H1 (cell line): ENCODE measurements around the gene ZFP90. TPM values are rescaled to one million over a fixed set of nuclear protein-coding genes. Genes with fewer than 3 reads are reported as not detected.

Experiments
- CTCF ChIA-PET: fragments of 300-600 bp; sonication (Branson Sonifier 250); formaldehyde crosslinking; loops from one replicate; lab custom pipeline; 2021; ENCODE audit not compliant: partially characterized antibody; lab: Charles Lee
- POLR2A ChIA-PET: fragments of 300-600 bp; sonication (Branson Sonifier 250); formaldehyde crosslinking; loops from one replicate; lab custom pipeline; 2021; ENCODE audit warnings: inconsistent platforms; ENCODE audit not compliant: partially characterized antibody; lab: Charles Lee
- DNase-seq, 2 experiments: peaks; one replicate each; pipeline versions ENCODE4 v3.0.0 to v3.0.0-alpha.2; 2010 to 2022; ENCODE audit warnings: low spot score in 2 of 2, low read depth in 1 of 2, mixed read lengths in 1 of 2
- FAIRE-seq: peaks from 2 replicates; lab custom pipeline; 2011; peaks lifted over from hg19 to GRCh38; lab: Jason Lieb, UNC
- H2AFZ ChIP-seq: 2 replicates; pipeline ENCODE4 v1.8.1; 2012; ENCODE audit warnings: low read length, inconsistent platforms
- H2AK5ac ChIP-seq: 2 replicates; pipeline ENCODE4 v1.6.1; 2013; ENCODE audit warnings: low read depth, low read length
- H2BK120ac ChIP-seq: replicated peaks from 2 replicates; pipeline ENCODE3; 2013; ENCODE audit warnings: low read depth, low read length, inconsistent platforms
- H2BK12ac ChIP-seq: 2 replicates; pipeline ENCODE4 v1.6.1; 2013; ENCODE audit warnings: low read depth, low read length
- H2BK15ac ChIP-seq: 2 replicates; pipeline ENCODE4 v1.6.1; 2013; ENCODE audit warnings: low read length
- H2BK20ac ChIP-seq: 2 replicates; pipeline ENCODE4 v1.6.1; 2013; ENCODE audit warnings: low read length
- H2BK5ac ChIP-seq: 2 replicates; pipeline ENCODE4 v1.6.1; 2013; ENCODE audit warnings: low read depth, low read length
- H3K14ac ChIP-seq: 2 replicates; pipeline ENCODE4 v1.6.1; 2013; ENCODE audit warnings: inconsistent platforms; ENCODE audit not compliant: insufficient read length
- H3K18ac ChIP-seq: 2 replicates; pipeline ENCODE4 v1.6.1; 2013; ENCODE audit warnings: low read length; ENCODE audit errors: extremely low read depth
- H3K23ac ChIP-seq: 2 replicates; pipeline ENCODE4 v1.6.1; 2013; ENCODE audit warnings: inconsistent platforms; ENCODE audit not compliant: insufficient read length
- H3K23me2 ChIP-seq: 2 replicates; pipeline ENCODE4 v1.6.1; 2013; ENCODE audit warnings: low read depth, low read length
- H3K27ac ChIP-seq: 2 replicates; pipeline ENCODE4 v1.6.1; 2011; ENCODE audit warnings: low read depth, low read length, inconsistent platforms
- H3K27me3 ChIP-seq, 4 experiments: replicated peaks in 1 of 4; 1 replicate in 1 of 4; 2 replicates in 3 of 4; pipeline versions ENCODE4 v1.6.1 to v1.8.1; 2011 to 2013; ENCODE audit warnings: low read length in 3 of 4, mild to moderate bottlenecking in 3 of 4, inconsistent platforms in 2 of 4, mixed read lengths in 2 of 4, moderate library complexity in 1 of 4; ENCODE audit not compliant: control insufficient read depth in 3 of 4, insufficient read depth in 3 of 4; ENCODE audit errors: extremely low read depth in 1 of 4
- H3K36me3 ChIP-seq, 4 experiments: 2 replicates each; pipeline versions ENCODE4 v1.6.1 to v1.8.1; 2011 to 2013; ENCODE audit warnings: mild to moderate bottlenecking in 4 of 4, low read length in 3 of 4, moderate library complexity in 2 of 4, control low read depth in 1 of 4, inconsistent platforms in 1 of 4; ENCODE audit not compliant: insufficient read depth in 4 of 4, control insufficient read depth in 2 of 4
- H3K4ac ChIP-seq: replicated peaks from 2 replicates; pipeline ENCODE3; 2013; ENCODE audit warnings: low read length, low read depth, mixed read lengths, inconsistent platforms; ENCODE audit not compliant: insufficient read length
- H3K4me1 ChIP-seq, 4 experiments: replicated peaks in 1 of 4; 1 replicate in 1 of 4; 2 replicates in 3 of 4; pipeline versions ENCODE4 v1.6.1 to v1.8.1; 2011 to 2013; ENCODE audit warnings: low read length in 3 of 4, inconsistent platforms in 2 of 4, mixed read lengths in 1 of 4; ENCODE audit not compliant: insufficient read depth in 4 of 4, control insufficient read depth in 3 of 4
- H3K4me2 ChIP-seq, 2 experiments: 2 replicates each; pipeline versions ENCODE4 v1.6.1 to v1.8.1; 2011 to 2013; ENCODE audit warnings: low read depth in 2 of 2, low read length in 2 of 2, control low read depth in 1 of 2, inconsistent platforms in 1 of 2, mild to moderate bottlenecking in 1 of 2; ENCODE audit not compliant: insufficient read depth in 1 of 2
- H3K4me3 ChIP-seq, 4 experiments: fragments of 200-600, 300-600 bp in 1 of 4; sonication (generic), shearing (Covaris generic), sonication (Bioruptor Twin) in 1 of 4; 2 replicates each; pipeline versions ENCODE4 v1.5.1 to v1.8.1; 2011 to 2016; ENCODE audit warnings: low read length in 4 of 4, low read depth in 3 of 4, control low read depth in 2 of 4, inconsistent platforms in 2 of 4, mild to moderate bottlenecking in 2 of 4, mixed read lengths in 1 of 4, moderate library complexity in 1 of 4; ENCODE audit not compliant: insufficient read depth in 2 of 4; ENCODE audit errors: extremely low read depth in 1 of 4
- H3K56ac ChIP-seq: replicated peaks from 2 replicates; pipeline ENCODE3; 2013; ENCODE audit warnings: low read depth, mild to moderate bottlenecking, mixed read lengths, low read length, inconsistent platforms; ENCODE audit not compliant: insufficient read length
- H3K79me1 ChIP-seq: 2 replicates; pipeline ENCODE4 v1.6.1; 2013; ENCODE audit warnings: low read depth, low read length, control low read depth
- H3K79me2 ChIP-seq, 2 experiments: 2 replicates each; pipeline versions ENCODE4 v1.6.1 to v1.8.1; 2012 to 2013; ENCODE audit warnings: low read length in 2 of 2, mild to moderate bottlenecking in 2 of 2, inconsistent platforms in 1 of 2; ENCODE audit not compliant: insufficient read depth in 2 of 2, control insufficient read depth in 1 of 2
- H3K9ac ChIP-seq, 4 experiments: replicated peaks in 1 of 4; 1 replicate in 1 of 4; 2 replicates in 3 of 4; pipeline versions ENCODE4 v1.6.1 to v1.8.1; 2011 to 2013; ENCODE audit warnings: low read depth in 3 of 4, low read length in 3 of 4, control low read depth in 2 of 4, mild to moderate bottlenecking in 2 of 4, moderate library complexity in 2 of 4, inconsistent platforms in 1 of 4; ENCODE audit errors: extremely low read depth in 1 of 4
- H3K9me3 ChIP-seq, 2 experiments: 2 replicates each; pipeline versions ENCODE4 v1.6.1 to v1.8.1; 2012 to 2013; ENCODE audit warnings: mild to moderate bottlenecking in 2 of 2, moderate library complexity in 2 of 2, control low read depth in 1 of 2, inconsistent platforms in 1 of 2, low read depth in 1 of 2, low read length in 1 of 2, mixed read lengths in 1 of 2; ENCODE audit not compliant: insufficient read depth in 2 of 2
- H4K20me1 ChIP-seq, 2 experiments: replicated peaks in 1 of 2; 2 replicates each; pipeline versions ENCODE3 to v1.8.1; 2011 to 2013; ENCODE audit warnings: inconsistent platforms in 2 of 2, low read length in 2 of 2, mild to moderate bottlenecking in 1 of 2; ENCODE audit not compliant: insufficient read depth in 2 of 2, control insufficient read depth in 1 of 2
- H4K5ac ChIP-seq: 2 replicates; pipeline ENCODE4 v1.6.1; 2013; ENCODE audit warnings: low read length, low read depth, mixed read lengths, inconsistent platforms; ENCODE audit not compliant: insufficient read length
- H4K8ac ChIP-seq: 2 replicates; pipeline ENCODE4 v1.8.0; 2013; ENCODE audit warnings: mild to moderate bottlenecking, moderate library complexity, low read length, inconsistent platforms; ENCODE audit not compliant: insufficient read depth; ENCODE audit errors: extremely low read depth
- H4K91ac ChIP-seq: replicated peaks from 2 replicates; pipeline ENCODE3; 2013; ENCODE audit warnings: low read length, mixed read lengths, inconsistent platforms; ENCODE audit not compliant: insufficient read length
- FOSL1 ChIP-seq: IDR thresholded peaks from 2 replicates; pipeline ENCODE4 v1.6.1; 2011; ENCODE audit warnings: mild to moderate bottlenecking, low read depth, low read length, moderate library complexity; ENCODE audit not compliant: insufficient read depth
- USF2 ChIP-seq: IDR thresholded peaks from 2 replicates; pipeline ENCODE4 v1.6.1; 2011; ENCODE audit warnings: low read length, improper control_type of control experiment
- WGBS, 2 experiments: shearing (Covaris generic) in 1 of 2; methylation state at CpG; one replicate each; pipeline versions ENCODE4 v1.1.6 to v1.1.7; 2013 to 2015; ENCODE audit warnings: low lambda C conversion rate in 2 of 2, mixed read lengths in 2 of 2, inconsistent platforms in 1 of 2, low coverage in 1 of 2, missing lambda C conversion rate in 1 of 2; ENCODE audit not compliant: insufficient replicate concordance in 2 of 2, insufficient coverage in 1 of 2, insufficient read length in 1 of 2; ENCODE audit errors: extremely low coverage in 1 of 2, missing lambda C conversion rate in 1 of 2; 5-methylcytosine and 5-hydroxymethylcytosine counted together
- polyA plus RNA-seq, 7 experiments: library from polyadenylated mRNA; depleted of rRNA in 3 of 7; stranded (reverse) in 5 of 7; unstranded in 2 of 7; fragments of >200 nt in 5 of 7; fragments of 200-250 nt in 2 of 7; gene quantifications; 1 replicate in 5 of 7; 2 replicates in 1 of 7; 4 replicates in 1 of 7; pipeline versions ENCODE4 v1.2.1 to v1.2.3, GENCODE V29; 2011 to 2013; ENCODE audit warnings: missing spikeins in 2 of 7, mixed read lengths in 2 of 7
- total RNA-seq: library from RNA; stranded (reverse); fragmentation: NEBNext Ultra II Directional; extraction: Animal tissue kit (Norgen Biotek cat#: 25700); gene quantifications from 2 replicates; pipeline ENCODE4 v1.2.1, GENCODE V29; 2021

Gene ZFP90
- total and polyA plus RNA-seq, 2 of the 8 experiments (the other 6 are each of a cell fraction or from before 2014, with no cell fraction given): 10.3 to 19.1 TPM

GRCh38 chr16:68490358-68490757, 48.7 kb upstream of the ZFP90 start:
- Histone ChIP-seq H3K9ac (no peak overlapping the region), H3K79me1 (no peaks in the 10 kb centered on the region)
- FAIRE-seq: no peak
- TF ChIP-seq USF2 (no peak), FOSL1 (no peak)

More at GRCh38 chr16:68490358-68490757, 48.7 kb upstream of the ZFP90 start:
- Histone ChIP-seq H4K5ac (no peak overlapping the region), H2AK5ac (no peak overlapping the region), H3K4me3 (no peak overlapping the region), H3K4me1 (peaks cover 6 to 14% (median 10%) of the 10 kb centered on the region in 4 experiments), H3K27ac (no peak overlapping the region), H4K8ac (0 out of 2 replicates have a peak overlapping the region, but pooled peaks have one; percentile 46), H4K20me1 (no peaks in the 10 kb centered on the region), H3K56ac (no peak overlapping the region), H2BK120ac (no peak overlapping the region), H3K23ac (no peak overlapping the region), H2BK12ac (no peak overlapping the region), H2BK20ac (no peak overlapping the region), H3K79me2 (no peaks in the 10 kb centered on the region), H3K23me2 (no peaks in the 10 kb centered on the region; the same call in 1 of the 2 replicates), H3K14ac (no peak overlapping the region), H3K4me2 (no peak overlapping the region; a peak in 1 of 4 replicates), H2AFZ (no peak overlapping the region), H4K91ac (no peak overlapping the region), H3K18ac (no peak overlapping the region), H3K4ac (no peak overlapping the region), H3K9me3 (peaks cover 0 to 4% of the 10 kb centered on the region in 2 experiments; a peak in 1 of 4 replicates), H3K36me3 (no peaks in the 10 kb centered on the region), H2BK15ac (no peak overlapping the region), H3K27me3 (no peaks in the 10 kb centered on the region), H2BK5ac (no peak overlapping the region)
- ChIA-PET POLR2A (interaction anchor here (1.3 kb wide), 1 partner anchor 10 kb away, joined by 3 read pairs; no protein-coding TSS in a partner anchor), CTCF (interaction anchor here (1.1 to 1.7 kb wide), 4 partner anchors 10 to 126 kb away, joined by 3 to 7 read pairs (median 5); no protein-coding TSS in a partner anchor)
- WGBS, 2 experiments: 88% methylated on average over 1 of the region's 1 CpG; no CpG with 5 or more reads in 1 of the 2 experiments
- DNase-seq: no peak
